ENCODE measurements around the gene SLMAP.

GRCh38 chr3:57717205-57717868 is 38.8 kb upstream of the SLMAP start:
- TF ChIP-seq CTCF (IDR thresholded peaks at IDR 0.05) (no peak), POLR2A (IDR thresholded peaks at IDR 0.05) (no peak), POLR2AphosphoS5 (IDR thresholded peaks at IDR 0.05) (no peak)

Data from upper lobe of left lung (tissue), 4 donors.